HS-27A (cell line): ENCODE results near the gene LAMA4.
A peak's percentile ranks its signal among the peaks of the same experiment; 100 is the strongest.

Experiments used
- DNase-seq: peaks from one replicate; pipeline ENCODE4 v3.0.0-alpha.2; 2012; ENCODE audit warnings: low read depth, missing footprints

Gene LAMA4

DNA sequence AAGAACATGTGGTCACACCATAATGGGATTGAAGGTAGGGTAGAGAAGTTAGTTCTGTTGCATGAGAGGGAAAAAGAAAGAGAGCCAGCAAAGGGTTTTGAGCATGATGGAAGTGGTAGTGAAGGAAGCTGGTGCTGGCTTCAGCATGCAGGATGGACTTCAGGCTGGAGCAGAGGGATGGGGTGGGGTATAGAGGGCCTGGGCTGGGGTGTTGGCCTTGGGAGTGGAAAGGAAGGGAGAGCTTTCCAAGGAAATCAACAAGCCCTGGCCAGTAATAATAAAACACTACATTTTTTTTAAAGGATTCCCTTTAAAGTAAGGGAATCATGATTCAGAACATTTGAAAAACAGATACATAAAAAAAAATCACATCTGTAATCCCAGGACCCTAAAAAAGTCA, 61.2 kb downstream of the LAMA4 start:
- DNase-seq, result no peak

DNA sequence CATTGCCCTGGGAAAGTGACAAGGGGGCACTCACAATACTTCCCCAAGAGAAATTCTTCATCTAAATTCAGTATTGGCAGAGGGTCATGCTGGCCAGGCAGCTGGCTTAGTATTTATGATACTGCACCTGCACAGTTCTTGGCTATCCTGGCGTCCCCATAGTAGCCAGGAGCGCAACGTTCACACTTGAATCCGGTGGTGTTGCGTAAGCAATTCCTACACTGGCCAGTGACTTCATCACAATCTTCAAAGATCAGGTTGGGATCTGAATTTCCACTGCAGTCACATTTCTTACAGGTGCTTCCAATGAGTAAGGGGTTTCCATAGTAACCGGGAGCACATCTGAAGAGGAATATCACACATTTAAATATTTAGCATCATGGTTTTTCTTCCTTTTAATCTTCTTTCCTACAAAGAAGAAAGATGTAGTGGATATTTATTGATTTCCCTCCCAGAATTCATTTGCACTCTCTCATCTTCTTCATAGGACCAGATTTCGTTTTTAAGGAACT, 62.8 kb downstream of the LAMA4 start:
- DNase-seq, result no peak

DNA sequence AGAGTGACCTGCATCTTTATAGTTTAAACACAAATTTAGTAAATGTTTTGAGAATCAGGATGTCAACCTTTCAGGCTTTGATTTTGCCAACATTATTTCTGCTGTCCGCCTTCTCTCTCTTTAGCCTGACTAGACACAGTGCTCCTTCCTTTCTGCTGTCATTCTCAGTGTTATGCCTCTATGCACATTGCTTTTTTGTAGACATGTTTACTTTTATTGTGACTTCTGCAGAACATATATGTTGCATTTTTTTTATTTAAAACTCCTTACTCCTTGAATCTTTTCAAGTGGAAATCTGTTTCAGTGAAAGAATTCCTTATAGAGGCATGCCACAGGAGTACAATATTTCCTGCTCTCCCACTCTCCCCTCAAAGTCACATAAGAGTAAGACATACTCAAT, 64.2 kb downstream of the LAMA4 start:
- DNase-seq, result no peak

DNA sequence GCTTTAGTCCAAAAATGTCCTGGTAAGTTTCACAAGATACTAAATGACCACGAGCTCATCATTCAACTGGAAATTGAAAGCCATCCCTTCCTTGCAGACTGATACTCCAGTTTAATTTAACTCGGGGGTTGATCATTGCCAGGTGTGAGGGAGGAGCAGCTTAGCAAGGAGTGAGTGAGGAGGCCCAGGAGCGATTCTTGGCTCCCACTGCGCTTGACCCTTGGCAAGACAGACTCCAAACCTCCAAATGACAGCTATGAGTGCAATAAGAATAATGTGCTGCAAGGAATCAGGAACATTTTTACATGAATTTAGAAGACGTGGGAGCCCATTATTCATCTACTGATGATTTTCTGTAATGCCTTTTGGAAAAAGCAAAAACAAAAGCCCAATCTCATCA, 64.9 kb downstream of the LAMA4 start:
- DNase-seq, result no peak

DNA sequence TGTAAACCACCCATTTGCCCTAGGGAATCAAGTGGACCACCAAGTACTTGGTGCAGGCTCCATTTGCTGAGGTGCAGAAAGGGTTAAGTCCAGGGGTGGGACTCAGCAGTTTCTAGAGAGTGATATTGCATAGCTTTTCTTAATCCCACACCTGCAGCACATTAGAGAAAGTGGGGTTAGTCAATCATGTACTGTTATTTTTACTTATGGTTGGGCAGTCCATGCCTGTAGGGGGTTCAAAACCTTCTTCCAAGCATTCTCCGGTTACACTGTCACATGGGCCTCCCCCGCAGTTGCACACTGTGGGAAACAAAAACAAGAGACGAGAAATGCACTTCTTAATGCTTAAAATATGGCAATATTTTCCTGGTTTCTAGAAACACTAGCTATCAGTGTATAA, 65.5 kb downstream of the LAMA4 start:
- DNase-seq, result no peak

DNA sequence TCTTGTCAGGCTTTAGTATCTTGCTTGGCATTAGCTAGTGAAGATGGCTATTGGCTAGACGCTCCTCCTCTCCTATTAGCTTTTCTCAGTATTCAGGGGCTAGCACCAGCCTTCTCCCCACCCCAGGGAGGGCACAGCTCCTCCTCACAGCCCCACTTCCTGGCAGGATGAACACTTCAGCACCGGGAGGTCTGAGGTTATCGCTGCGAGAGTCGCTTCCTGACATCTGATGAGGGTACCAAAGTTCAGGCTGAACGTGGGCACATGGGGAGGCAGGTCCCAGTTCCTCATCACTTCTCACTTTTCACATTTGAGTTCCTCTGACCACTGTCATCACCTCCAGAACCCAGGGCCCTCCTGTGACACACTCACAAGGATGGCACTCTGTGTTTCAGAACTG, 66.6 kb downstream of the LAMA4 start:
- DNase-seq, result no peak

DNA sequence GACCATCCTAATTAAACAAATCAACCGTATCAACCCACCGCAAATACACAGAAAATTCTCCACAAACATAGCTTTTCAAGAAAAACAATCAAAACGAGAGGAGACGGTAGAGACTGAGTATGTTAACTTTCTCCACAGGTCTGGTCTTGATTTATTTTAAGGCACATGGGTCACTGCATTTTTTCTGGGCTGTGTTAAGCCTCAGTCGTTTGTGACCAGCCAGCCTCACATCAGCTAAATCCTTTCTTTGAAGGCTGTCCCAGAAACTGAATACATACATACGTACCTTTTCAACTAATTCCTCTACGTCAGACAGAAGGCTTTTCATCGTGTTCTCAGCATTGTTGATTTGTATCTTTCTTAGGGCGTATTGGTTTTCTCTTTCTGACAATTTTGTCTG, 69.4 kb downstream of the LAMA4 start:
- DNase-seq, result no peak

DNA sequence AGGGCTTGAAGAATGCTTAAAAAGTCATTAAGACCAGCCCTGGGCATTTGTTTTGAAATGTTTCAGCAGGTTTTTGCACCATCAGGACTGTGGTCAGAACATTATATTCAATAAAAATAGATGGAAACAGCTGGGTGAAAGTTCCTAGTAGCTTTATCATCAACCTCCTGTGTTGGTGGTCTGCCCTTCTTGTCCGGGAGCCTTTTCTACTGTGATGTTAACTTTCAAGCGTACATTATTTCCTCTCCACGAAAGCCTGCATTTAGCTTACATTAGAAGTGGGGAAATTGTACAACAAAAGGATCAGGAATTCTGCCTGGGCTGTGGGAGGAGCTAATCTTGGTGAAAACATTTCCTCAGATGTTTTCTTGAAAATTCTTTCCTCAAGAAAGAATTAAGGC, 71.1 kb downstream of the LAMA4 start:
- no peak for DNase-seq

DNA sequence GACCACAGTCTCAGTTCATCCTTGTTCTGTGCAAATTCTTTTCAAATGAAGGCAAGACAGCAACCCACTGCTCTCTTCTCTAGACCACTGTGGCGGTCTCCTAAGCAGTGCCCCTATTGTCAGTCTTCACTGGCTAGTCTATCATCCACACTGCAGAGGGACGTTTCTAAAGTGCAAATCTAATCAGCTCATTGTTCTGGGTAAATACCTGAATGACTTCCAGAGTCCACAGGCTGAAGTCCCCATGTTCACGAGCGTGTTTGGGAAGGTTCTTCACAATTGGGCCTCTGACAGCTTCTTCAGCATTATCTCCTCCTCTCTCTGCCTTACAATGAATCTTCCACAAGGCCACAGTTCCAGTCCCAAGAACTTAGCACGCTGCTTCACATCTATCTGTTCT, 73.2 kb downstream of the LAMA4 start:
- DNase-seq, result no peak

DNA sequence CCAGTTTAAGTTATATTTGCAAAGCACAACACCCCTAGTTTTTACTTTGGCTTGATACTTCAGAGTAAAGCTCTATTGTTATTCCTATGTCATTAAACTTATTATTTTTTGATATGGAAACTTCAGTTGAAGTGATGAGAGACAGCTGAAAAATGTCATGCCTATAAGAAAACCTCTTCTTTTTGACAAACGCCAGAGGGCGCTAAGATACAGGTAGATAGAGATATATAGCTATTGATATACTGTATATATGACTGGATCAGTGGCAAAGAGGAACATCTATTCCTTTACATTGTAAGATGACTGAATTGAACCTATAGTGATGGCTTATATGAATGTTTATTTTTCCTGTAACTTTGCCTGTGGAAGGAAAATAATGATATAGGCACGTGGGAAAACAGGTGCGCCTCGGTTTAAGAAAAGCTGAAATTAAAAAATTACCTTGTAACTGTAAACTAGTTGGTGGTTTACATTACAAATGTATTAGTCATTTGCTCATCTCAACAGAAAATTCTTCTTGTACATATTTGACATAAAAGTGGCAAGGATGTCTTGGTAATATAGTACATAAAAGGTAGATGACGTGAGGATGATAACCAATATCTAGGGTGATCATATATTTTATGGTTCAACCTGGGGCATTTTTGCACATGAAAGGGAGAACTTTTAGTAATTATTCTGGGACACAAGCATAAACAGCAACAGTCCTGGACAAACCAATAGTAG, 74.1 kb downstream of the LAMA4 start:
- DNase-seq, result peak; percentile 76

DNA sequence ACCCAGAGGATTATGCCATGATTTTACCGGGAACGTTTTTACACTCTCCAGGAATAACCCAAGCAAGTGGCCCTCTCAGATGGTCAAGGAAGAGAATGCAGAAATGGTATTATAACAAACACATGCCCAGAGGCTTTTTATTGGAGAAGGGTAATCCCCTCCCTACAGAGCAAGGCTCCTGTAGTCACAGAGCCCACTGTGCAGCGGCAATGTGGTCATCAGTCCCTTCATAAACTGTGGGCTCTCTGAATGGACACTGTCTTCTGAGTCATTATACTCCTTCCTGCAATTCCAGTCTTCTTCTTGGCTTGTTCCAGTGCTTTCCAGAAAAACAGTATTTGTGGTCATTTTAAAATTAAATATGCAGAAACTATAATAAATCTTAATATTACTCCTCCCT, 74.7 kb downstream of the LAMA4 start:
- no peak for DNase-seq

DNA sequence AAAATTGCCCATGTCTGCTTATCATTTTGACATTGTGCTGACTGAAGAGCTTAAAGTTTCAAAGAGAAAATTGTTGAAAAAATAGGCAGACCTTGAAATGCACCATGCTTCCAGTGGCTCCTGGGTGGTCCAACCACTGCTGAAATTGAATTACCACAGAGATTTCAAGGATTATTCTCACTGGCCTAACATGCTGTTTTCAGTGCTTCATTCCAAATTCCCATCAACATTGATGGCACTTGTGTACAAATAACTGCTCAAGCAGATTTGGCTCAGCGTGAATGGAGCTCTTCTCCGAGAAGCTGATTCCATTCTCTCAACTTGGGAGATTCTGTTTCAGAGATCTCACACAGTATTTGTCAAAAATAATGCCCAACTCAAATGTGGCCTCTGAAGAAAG, 75.5 kb downstream of the LAMA4 start:
- no peak for DNase-seq

DNA sequence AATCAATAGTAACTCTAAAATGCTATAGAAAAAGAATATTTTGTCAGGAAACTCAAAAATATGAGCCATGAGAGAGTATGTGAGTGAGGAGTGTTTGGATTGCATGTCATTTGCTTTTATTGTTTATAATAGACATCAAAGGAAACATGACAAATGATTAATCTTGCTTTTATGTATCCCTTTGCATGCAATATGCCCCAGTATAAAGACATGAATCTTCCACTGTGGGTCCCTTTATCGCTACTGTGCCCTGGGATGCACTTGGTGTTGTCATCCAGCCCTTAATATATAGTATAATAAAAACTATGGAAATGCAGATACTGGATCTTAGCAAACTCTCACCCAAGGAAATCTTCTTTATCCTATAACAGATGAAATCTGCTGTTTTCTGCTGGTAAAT, 77.3 kb downstream of the LAMA4 start:
- DNase-seq, result no peak

DNA sequence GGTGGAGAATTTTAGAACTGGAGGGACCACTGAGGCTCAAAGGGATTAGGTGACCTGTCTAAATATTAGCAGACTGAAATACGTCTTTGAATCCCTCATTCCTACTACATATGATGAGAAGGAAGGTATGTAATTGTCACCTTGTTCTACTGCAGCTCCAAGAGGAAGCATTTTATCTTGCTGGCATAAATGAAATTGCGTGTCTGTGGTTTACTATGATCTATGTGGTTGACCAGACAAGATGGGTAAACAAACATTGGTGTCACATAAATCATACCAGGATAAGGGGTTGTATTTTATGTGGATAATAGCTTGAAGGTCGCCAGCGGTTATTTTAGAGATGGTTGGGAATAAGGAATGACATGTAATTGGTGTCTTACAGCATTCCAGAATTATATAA, 78.2 kb downstream of the LAMA4 start:
- no peak for DNase-seq

DNA sequence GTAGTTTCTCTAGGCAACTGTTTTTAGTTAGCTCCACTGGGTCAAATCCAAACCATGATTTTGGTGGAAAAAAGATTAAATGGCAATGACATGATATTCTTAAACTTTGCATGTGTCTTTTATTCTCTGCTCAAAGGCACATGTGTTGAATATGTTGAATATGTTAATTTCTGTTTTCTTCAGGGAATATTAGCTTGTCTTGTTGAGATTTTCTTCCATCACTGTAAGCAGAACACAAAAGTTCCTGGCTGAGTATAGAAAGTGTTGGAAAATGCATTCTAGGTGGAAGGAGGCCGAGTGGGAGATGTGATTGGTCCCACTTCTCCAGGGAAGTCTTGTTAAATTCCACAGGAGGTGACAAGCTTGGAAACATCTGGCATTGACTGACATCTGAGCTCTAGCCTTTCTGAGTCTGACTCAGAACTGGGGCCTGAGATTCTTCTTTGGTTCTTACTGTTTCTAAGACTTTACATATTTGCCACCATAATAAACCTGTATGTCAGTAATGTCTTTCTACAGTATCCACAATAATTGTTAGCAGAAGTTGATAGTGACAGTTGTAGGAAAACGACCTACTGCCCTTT, 81.1 kb downstream of the LAMA4 start:
- no peak for DNase-seq

DNA sequence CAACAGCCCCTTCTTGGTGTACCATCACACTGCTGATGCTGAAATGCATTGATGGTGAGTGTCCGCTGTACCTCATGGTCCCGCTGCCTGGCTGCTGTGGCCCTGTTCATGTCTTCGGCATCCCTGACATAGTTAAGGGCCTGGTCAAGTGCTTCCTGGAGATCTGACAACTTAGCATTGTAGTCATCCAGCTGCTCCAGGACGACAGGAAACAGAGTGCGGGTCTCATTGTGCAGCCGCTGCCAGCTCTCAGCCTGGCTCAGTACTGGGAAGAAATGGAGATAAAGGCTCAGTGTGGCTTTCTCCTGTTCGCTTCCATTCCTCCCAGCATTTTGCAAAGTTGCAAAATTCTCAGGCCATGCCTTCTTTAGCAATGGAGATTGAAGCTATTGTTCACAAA, 81.8 kb downstream of the LAMA4 start:
- no peak for DNase-seq

DNA sequence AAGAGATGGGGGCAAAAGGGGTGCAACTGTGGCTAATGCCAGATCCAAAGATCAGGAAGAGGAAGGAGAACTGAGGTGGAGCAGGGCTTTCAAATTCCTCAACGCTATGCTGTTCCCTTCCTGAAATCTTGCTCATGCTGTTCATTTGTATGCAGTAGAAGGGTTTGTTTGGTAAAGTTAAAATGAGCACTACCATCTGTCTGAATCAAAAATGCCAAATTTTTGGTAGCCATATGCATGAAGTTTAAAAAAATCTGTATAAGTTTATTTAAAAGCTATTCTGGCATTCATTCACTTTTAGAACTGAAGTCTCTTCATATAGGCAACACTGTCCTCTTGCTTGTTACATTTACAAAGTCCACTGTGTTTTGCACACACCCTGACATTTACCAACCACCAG, 84.8 kb downstream of the LAMA4 start:
- no peak for DNase-seq

DNA sequence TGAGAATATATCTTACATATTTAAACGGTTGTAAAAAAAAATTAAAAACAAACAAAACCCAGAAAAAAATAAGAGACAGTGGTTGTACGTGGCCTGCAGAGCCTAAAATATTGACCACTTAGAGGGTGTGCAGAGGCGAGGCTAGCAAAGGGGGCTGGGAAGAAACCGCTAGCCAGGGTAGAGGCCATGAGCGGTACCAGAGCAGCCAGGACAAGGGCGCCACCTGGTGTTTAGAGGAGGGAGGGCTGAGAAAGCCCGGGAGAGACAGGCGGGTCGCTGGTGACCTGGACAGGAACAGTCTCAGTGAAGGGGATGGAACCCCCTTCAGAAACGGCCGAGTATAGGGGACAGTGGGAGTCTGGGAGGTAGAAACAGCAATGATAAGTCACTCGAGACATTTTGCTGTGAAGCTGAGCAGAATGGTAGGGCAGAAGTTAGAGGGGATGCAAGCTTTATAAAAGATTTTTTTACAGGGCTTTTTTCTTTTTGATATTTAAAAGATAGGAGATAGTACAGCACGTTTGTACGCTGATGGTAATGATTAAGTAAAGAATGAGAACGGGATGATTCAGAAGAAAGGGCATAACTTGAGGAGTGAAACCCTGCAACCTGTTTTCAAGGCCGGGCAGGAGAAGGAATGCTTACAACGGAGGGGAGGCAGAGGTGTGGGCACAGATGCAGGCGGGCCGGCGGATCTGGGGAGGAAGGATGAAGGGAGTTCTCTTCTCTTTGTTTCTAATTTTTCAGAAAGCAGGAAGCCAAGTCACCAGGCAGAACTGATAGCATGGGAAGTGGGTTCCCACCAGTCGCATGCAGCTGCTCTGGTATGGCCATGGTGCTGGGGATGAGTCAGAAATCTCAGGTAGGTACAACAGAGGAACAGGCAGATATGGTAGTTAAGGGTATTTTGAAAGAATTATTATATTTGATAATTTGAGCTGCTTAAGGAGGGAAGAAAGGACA, 90.8 kb downstream of the LAMA4 start:
- DNase-seq, result no peak

DNA sequence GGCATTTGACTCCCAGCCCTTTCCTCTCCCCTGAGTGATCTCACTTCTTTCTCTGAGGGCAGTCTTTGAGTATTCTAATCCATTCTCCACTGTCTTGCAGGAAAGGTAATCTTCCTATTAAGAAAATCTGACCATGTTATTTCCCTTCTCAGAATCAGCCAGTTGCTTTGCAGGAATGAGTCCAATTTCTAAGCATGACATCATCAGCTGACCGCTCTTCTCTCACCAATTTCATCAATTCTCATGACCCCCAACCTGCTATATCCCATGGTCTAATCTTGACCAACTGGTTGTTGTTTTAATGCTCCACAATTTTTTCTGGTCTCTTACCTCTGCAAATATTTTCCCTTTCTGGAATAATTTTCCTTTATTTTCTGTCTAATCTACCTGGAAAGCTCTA, 93.6 kb downstream of the LAMA4 start:
- DNase-seq, result no peak

DNA sequence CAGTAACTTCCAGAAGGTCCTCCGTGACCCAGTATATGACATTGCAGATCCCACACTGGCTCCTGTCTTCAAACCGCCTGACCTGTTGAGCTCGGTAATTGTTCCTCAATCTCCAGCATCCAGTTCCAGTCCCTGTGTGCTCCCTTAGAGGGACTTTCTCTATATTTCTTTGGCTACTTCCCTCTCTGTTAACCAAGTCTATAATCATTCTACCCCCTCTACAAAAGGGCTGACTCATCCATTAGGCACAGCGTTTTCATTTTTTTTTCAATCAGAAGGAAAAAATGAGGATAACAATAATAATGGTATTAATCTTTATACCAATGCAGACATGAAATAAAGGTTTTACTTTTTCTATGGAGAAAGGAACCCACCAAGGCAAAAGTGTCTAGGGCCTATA, 97.7 kb downstream of the LAMA4 start:
- no peak for DNase-seq

DNA sequence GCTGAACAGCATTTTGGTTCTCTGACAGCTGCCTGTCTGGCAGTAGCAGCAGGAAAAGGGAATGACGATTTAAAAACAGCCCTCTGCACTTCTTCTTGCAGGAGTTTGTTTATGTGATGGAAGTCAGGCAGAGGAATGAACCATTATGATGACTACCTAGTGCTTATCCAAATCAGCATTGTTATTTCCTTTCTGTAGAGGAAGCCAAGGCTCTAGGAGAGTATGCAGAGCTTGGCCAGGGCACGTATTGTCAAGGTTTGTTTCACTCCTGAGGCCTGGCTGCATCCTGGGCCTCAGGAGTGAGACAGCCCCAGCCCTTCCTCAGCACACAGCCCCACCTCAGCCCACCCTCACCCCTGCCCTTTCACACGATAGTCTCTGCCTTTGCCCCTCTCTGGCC, 98.5 kb downstream of the LAMA4 start:
- no peak for DNase-seq

DNA sequence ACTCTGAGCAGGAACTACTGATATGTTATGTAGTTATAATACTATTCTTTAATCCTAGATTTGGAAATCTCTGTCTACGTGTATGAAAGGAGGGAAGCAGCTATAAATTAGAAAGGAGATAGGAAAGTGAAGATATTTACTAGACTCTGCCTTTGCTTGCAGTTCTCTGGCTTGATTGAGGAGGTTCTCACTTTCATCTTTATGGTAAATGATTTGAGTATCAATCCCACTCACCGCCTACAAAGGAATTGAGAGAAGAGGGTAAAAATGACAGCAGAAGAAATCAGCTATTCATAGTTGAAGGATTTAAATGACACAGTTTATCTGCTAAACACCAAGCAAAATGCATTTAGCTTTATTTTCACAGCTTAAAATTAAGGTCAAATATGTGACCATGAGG, 99.7 kb downstream of the LAMA4 start:
- no peak for DNase-seq
